ENCODE data around the gene PRDM7. TPM values are rescaled to one million over a fixed set of nuclear protein-coding genes. Genes with fewer than 3 reads are reported as not detected.

PRDM7 gene
- total and polyA plus RNA-seq, 7 experiments from 2014 or later: not detected

GRCh38 chr16:90033387-90033786 lies 43.7 kb downstream of the PRDM7 start:
- no peak overlapping the region for H3K4me3 Mint-ChIP-seq
- ATAC-seq (no peak), DNase-seq (no peak)
- H3K9me3 ChIP-seq (ENCODE audit: control insufficient read depth in 2 of 3, low read length in 3 of 3): no peaks in the 10 kb centered on the region
- H3K36me3 Mint-ChIP-seq: peaks cover 10 to 46% (median 30%) of the 10 kb centered on the region in 5 donors
- no peaks in the 10 kb centered on the region for H3K4me1 ChIP-seq (ENCODE audit: control insufficient read depth in 2 of 2, insufficient read depth in 2 of 2, low read length in 2 of 2)
- intact Hi-C loops (cut with micrococcal nuclease): no loop called here
- no peak overlapping the region for H3K27ac ChIP-seq (ENCODE audit: low read depth, low read length)
- ChIA-PET POLR2A (no interaction called here), CTCF (no interaction called here)
- H3K4me3 ChIP-seq (ENCODE audit: low read length): no peak overlapping the region
- H3K36me3 ChIP-seq (ENCODE audit: control insufficient read depth in 2 of 3, insufficient read depth in 3 of 3, low read length in 3 of 3): peaks cover 0 to 48% (median 0%) of the 10 kb centered on the region in 3 experiments
- H3K9me3 Mint-ChIP-seq: peaks cover 0 to 10% (median 0%) of the 10 kb centered on the region in 11 donors
- H3K27ac Mint-ChIP-seq: no peak overlapping the region
- peaks cover 0 to 7% (median 0%) of the 10 kb centered on the region in 7 donors for H3K4me1 Mint-ChIP-seq
- no peaks in the 10 kb centered on the region for H3K27me3 ChIP-seq (ENCODE audit: control insufficient read depth in 2 of 2, insufficient read depth in 2 of 2, low read length in 2 of 2)
- peaks cover 0 to 2% (median 0%) of the 10 kb centered on the region in 5 donors for H3K27me3 Mint-ChIP-seq

GRCh38 chr16:90032674-90033331 lies 44.3 kb downstream of the PRDM7 start:
- Mint-ChIP-seq H3K4me1 (peaks cover 0 to 7% (median 0%) of the 10 kb centered on the region in 7 donors), H3K36me3 (peaks cover 10 to 46% (median 29%) of the 10 kb centered on the region in 5 donors)
- POLR2A ChIA-PET: no interaction called here

GRCh38 chr16:90031931-90032673 lies 45.0 kb downstream of the PRDM7 start:
- peaks cover 10 to 46% (median 29%) of the 10 kb centered on the region in 5 donors for H3K36me3 Mint-ChIP-seq
- H3K4me1 Mint-ChIP-seq: peaks cover 0 to 7% (median 0%) of the 10 kb centered on the region in 7 donors
- Histone ChIP-seq H3K36me3 (ENCODE audit: control insufficient read depth in 2 of 3, insufficient read depth in 3 of 3, low read length in 3 of 3) (peaks cover 0 to 36% (median 0%) of the 10 kb centered on the region in 3 experiments), H3K27ac (ENCODE audit: low read depth, low read length) (no peak overlapping the region), H3K9me3 (ENCODE audit: control insufficient read depth in 2 of 3, low read length in 3 of 3) (no peaks in the 10 kb centered on the region), H3K4me3 (ENCODE audit: low read length) (no peak overlapping the region), H3K4me1 (ENCODE audit: control insufficient read depth in 2 of 2, insufficient read depth in 2 of 2, low read length in 2 of 2) (no peaks in the 10 kb centered on the region), H3K27me3 (ENCODE audit: control insufficient read depth in 2 of 2, insufficient read depth in 2 of 2, low read length in 2 of 2) (no peaks in the 10 kb centered on the region)
- peak; percentile 46 for ATAC-seq
- peaks cover 0 to 2% (median 0%) of the 10 kb centered on the region in 5 donors for H3K27me3 Mint-ChIP-seq
- ChIA-PET CTCF (no interaction called here), POLR2A (no interaction called here)
- peak overlapping the region in 4 of 9 donors; percentile 21 to 55 (median 50) for H3K27ac Mint-ChIP-seq
- H3K9me3 Mint-ChIP-seq: peaks cover 0 to 10% (median 0%) of the 10 kb centered on the region in 11 donors
- DNase-seq: no peak
- peak overlapping the region in 2 of 10 donors; percentile 18 to 44 for H3K4me3 Mint-ChIP-seq
- intact Hi-C loops (cut with micrococcal nuclease): no loop called here

More at GRCh38 chr16:90032674-90033331, 44.3 kb downstream of the PRDM7 start:
- H3K27ac Mint-ChIP-seq: peak overlapping the region in 2 of 9 donors; percentile 48 to 51
- H3K27me3 Mint-ChIP-seq: peaks cover 0 to 2% (median 0%) of the 10 kb centered on the region in 5 donors
- no peaks in the 10 kb centered on the region for H3K9me3 ChIP-seq (ENCODE audit: control insufficient read depth in 2 of 3, low read length in 3 of 3)
- ATAC-seq (no peak), DNase-seq (no peak)
- intact Hi-C loops (cut with micrococcal nuclease): no loop called here
- peaks cover 0 to 10% (median 0%) of the 10 kb centered on the region in 11 donors for H3K9me3 Mint-ChIP-seq
- H3K27ac ChIP-seq (ENCODE audit: low read depth, low read length): no peak overlapping the region
- CTCF ChIA-PET: no interaction called here
- no peak overlapping the region for H3K4me3 Mint-ChIP-seq
- no peaks in the 10 kb centered on the region for H3K4me1 ChIP-seq (ENCODE audit: control insufficient read depth in 2 of 2, insufficient read depth in 2 of 2, low read length in 2 of 2)
- H3K4me3 ChIP-seq (ENCODE audit: low read length): no peak overlapping the region
- peaks cover 0 to 42% (median 0%) of the 10 kb centered on the region in 3 experiments for H3K36me3 ChIP-seq (ENCODE audit: control insufficient read depth in 2 of 3, insufficient read depth in 3 of 3, low read length in 3 of 3)
- no peaks in the 10 kb centered on the region for H3K27me3 ChIP-seq (ENCODE audit: control insufficient read depth in 2 of 2, insufficient read depth in 2 of 2, low read length in 2 of 2)

GRCh38 chr16:90031186-90031930 lies 45.8 kb downstream of the PRDM7 start:
- peak overlapping the region in 1 of 10 donors; percentile 16 for H3K4me3 Mint-ChIP-seq
- ATAC-seq: no peak

GRCh38 chr16:90028985-90029384 lies 48.1 kb downstream of the PRDM7 start:
- intact Hi-C loops (cut with micrococcal nuclease): no loop called here
- CTCF ChIA-PET: no interaction called here
- Mint-ChIP-seq H3K27me3 (peaks cover 0 to 2% (median 0%) of the 10 kb centered on the region in 5 donors), H3K4me1 (peaks cover 4 to 13% (median 8%) of the 10 kb centered on the region in 7 donors), H3K9me3 (peaks cover 0 to 10% (median 0%) of the 10 kb centered on the region in 11 donors), H3K27ac (no peak overlapping the region), H3K4me3 (no peak overlapping the region), H3K36me3 (peaks cover 3 to 30% (median 17%) of the 10 kb centered on the region in 5 donors)
- Histone ChIP-seq H3K27ac (ENCODE audit: low read depth, low read length) (no peak overlapping the region), H3K9me3 (ENCODE audit: control insufficient read depth in 2 of 3, low read length in 3 of 3) (no peaks in the 10 kb centered on the region), H3K27me3 (ENCODE audit: control insufficient read depth in 2 of 2, insufficient read depth in 2 of 2, low read length in 2 of 2) (no peaks in the 10 kb centered on the region), H3K4me3 (ENCODE audit: low read length) (no peak overlapping the region), H3K36me3 (ENCODE audit: control insufficient read depth in 2 of 3, insufficient read depth in 3 of 3, low read length in 3 of 3) (peaks cover 0 to 16% (median 0%) of the 10 kb centered on the region in 3 experiments), H3K4me1 (ENCODE audit: control insufficient read depth in 2 of 2, insufficient read depth in 2 of 2, low read length in 2 of 2) (no peaks in the 10 kb centered on the region)
- no peak for ATAC-seq
- no peak for DNase-seq
- POLR2A ChIA-PET: no interaction called here

More at GRCh38 chr16:90031186-90031930, 45.8 kb downstream of the PRDM7 start:
- H3K4me3 ChIP-seq (ENCODE audit: low read length): no peak overlapping the region
- peaks cover 0 to 28% (median 0%) of the 10 kb centered on the region in 3 experiments for H3K36me3 ChIP-seq (ENCODE audit: control insufficient read depth in 2 of 3, insufficient read depth in 3 of 3, low read length in 3 of 3)
- H3K36me3 Mint-ChIP-seq: peaks cover 9 to 38% (median 21%) of the 10 kb centered on the region in 5 donors
- no peaks in the 10 kb centered on the region for H3K27me3 ChIP-seq (ENCODE audit: control insufficient read depth in 2 of 2, insufficient read depth in 2 of 2, low read length in 2 of 2)
- no peaks in the 10 kb centered on the region for H3K9me3 ChIP-seq (ENCODE audit: control insufficient read depth in 2 of 3, low read length in 3 of 3)
- no peak for DNase-seq
- peaks cover 0 to 10% (median 0%) of the 10 kb centered on the region in 11 donors for H3K9me3 Mint-ChIP-seq
- peaks cover 2 to 8% (median 2%) of the 10 kb centered on the region in 7 donors for H3K4me1 Mint-ChIP-seq
- POLR2A ChIA-PET: no interaction called here
- peaks cover 0 to 2% (median 0%) of the 10 kb centered on the region in 5 donors for H3K27me3 Mint-ChIP-seq
- CTCF ChIA-PET: no interaction called here
- H3K27ac Mint-ChIP-seq: peak overlapping the region in 4 of 9 donors; percentile 21 to 51 (median 47)
- intact Hi-C loops (cut with micrococcal nuclease): no loop called here
- no peaks in the 10 kb centered on the region for H3K4me1 ChIP-seq (ENCODE audit: control insufficient read depth in 2 of 2, insufficient read depth in 2 of 2, low read length in 2 of 2)
- no peak overlapping the region for H3K27ac ChIP-seq (ENCODE audit: low read depth, low read length)

- ATAC-seq (no peak), DNase-seq (no peak)
- Mint-ChIP-seq H3K36me3 (peaks cover 3 to 17% (median 10%) of the 10 kb centered on the region in 5 donors), H3K27ac (no peak overlapping the region), H3K4me1 (peaks cover 4 to 20% (median 10%) of the 10 kb centered on the region in 7 donors), H3K9me3 (peaks cover 0 to 10% (median 0%) of the 10 kb centered on the region in 11 donors), H3K4me3 (no peak overlapping the region), H3K27me3 (peaks cover 0 to 2% (median 0%) of the 10 kb centered on the region in 5 donors)
- Histone ChIP-seq H3K36me3 (ENCODE audit: control insufficient read depth in 2 of 3, insufficient read depth in 3 of 3, low read length in 3 of 3) (peaks cover 0 to 8% (median 0%) of the 10 kb centered on the region in 3 experiments), H3K4me1 (ENCODE audit: control insufficient read depth in 2 of 2, insufficient read depth in 2 of 2, low read length in 2 of 2) (no peaks in the 10 kb centered on the region), H3K4me3 (ENCODE audit: low read length) (no peak overlapping the region), H3K27ac (ENCODE audit: low read depth, low read length) (no peak overlapping the region), H3K9me3 (ENCODE audit: control insufficient read depth in 2 of 3, low read length in 3 of 3) (no peaks in the 10 kb centered on the region), H3K27me3 (ENCODE audit: control insufficient read depth in 2 of 2, insufficient read depth in 2 of 2, low read length in 2 of 2) (no peaks in the 10 kb centered on the region)
- POLR2A ChIA-PET: no interaction called here
- CTCF ChIA-PET: interaction anchor here (0.6 kb wide), 1 partner anchor 133 kb away, joined by 3 read pairs; no protein-coding TSS in a partner anchor
- intact Hi-C loops (cut with micrococcal nuclease): no loop called here
Measured at GRCh38 chr16:90027611-90028010, 49.5 kb downstream of the PRDM7 start.
